K562 (cell line): Measurements from ENCODE around the gene PRKD2. TPM values are rescaled to one million over a fixed set of nuclear protein-coding genes. Genes with fewer than 3 reads are reported as not detected.

Experiments
- ATAC-seq: fragments of 200-7000 bp; cut with Tn5 transposase; 3 replicates; pipeline ENCODE4 v1.9.1; 2020; ENCODE audit warnings: moderate library complexity
- BruUV-seq: library from RNA; stranded (reverse); fragments of 400-500 nt; replicated peaks from 2 replicates; lab custom pipeline; 2021; lab: Mats Ljungman, UMichigan
- CTCF ChIA-PET: fragments of 300-600 bp; formaldehyde crosslinking; extraction: SDS; loops from one replicate; lab custom pipeline; 2021; ENCODE audit warnings: low intra/inter-chr PET ratio; lab: Yijun Ruan, JAX
- POLR2A ChIA-PET: fragments of 300-600, 350-650 bp; sonication (Branson Sonifier 250); formaldehyde crosslinking; extraction: SDS; loops from one replicate; lab custom pipeline; 2021; ENCODE audit warnings: antibody characterized with exemption, inconsistent platforms; lab: Yijun Ruan, JAX
- DNase-seq, 4 experiments: peaks; one replicate each; pipeline versions ENCODE4 v3.0.0 to v3.0.0-alpha.2; 2011 to 2018; ENCODE audit warnings: low spot score in 3 of 4, mixed read lengths in 3 of 4; ENCODE audit errors: extremely low read depth in 1 of 4
- FAIRE-seq: peaks from 2 replicates; lab custom pipeline; 2011; peaks lifted over from hg19 to GRCh38; lab: Jason Lieb, UNC
- H2AFZ ChIP-seq: 2 replicates; pipeline ENCODE4 v1.6.0; 2011; ENCODE audit warnings: low read depth, low read length, control low read depth, inconsistent platforms
- H3K27ac ChIP-seq: fragments of 200-600 bp; 3 replicates; pipeline ENCODE4 v1.8.0; 2011; ENCODE audit warnings: low read depth, mild to moderate bottlenecking, control low read depth, inconsistent platforms, low read length, moderate library complexity, mixed read lengths; ENCODE audit errors: extremely low read depth
- H3K27me3 ChIP-seq, 2 experiments: fragments of 300-600 bp in 1 of 2; 2 replicates in 1 of 2; 3 replicates in 1 of 2; pipeline versions ENCODE4 v1.6.0 to v1.8.0; 2011; ENCODE audit warnings: inconsistent platforms in 2 of 2, low read length in 2 of 2, mild to moderate bottlenecking in 1 of 2, mixed read lengths in 1 of 2, moderate library complexity in 1 of 2; ENCODE audit not compliant: control insufficient read depth in 2 of 2, insufficient read depth in 2 of 2
- H3K36me3 ChIP-seq: fragments of 300-600 bp; 3 replicates; pipeline ENCODE4 v1.8.0; 2011; ENCODE audit warnings: mild to moderate bottlenecking, low read length, inconsistent platforms; ENCODE audit not compliant: control insufficient read depth, insufficient read depth
- H3K4me1 ChIP-seq, 2 experiments: fragments of 200-600 bp in 1 of 2; replicated peaks in 1 of 2; 2 replicates in 1 of 2; 3 replicates in 1 of 2; pipeline versions ENCODE4 v1.5.1 to v1.8.0; 2011; ENCODE audit warnings: inconsistent platforms in 2 of 2, low read length in 2 of 2, mild to moderate bottlenecking in 1 of 2, mixed read lengths in 1 of 2, moderate library complexity in 1 of 2; ENCODE audit not compliant: control insufficient read depth in 2 of 2, insufficient read depth in 2 of 2
- H3K4me2 ChIP-seq: 2 replicates; pipeline ENCODE4 v1.6.1; 2011; ENCODE audit warnings: low read length, control low read depth, inconsistent platforms, mixed read lengths; ENCODE audit not compliant: insufficient read depth
- H3K4me3 ChIP-seq: fragments of 200-600 bp; sonication (generic), shearing (Covaris generic); 2 replicates; pipeline ENCODE4 v1.5.1; 2016; ENCODE audit warnings: control low read depth, inconsistent platforms
- H3K79me2 ChIP-seq: fragments of 200-600 bp; 3 replicates; pipeline ENCODE4 v1.8.0; 2011; ENCODE audit warnings: low read length, inconsistent platforms; ENCODE audit not compliant: control insufficient read depth, insufficient read depth
- H3K9ac ChIP-seq, 2 experiments: 2 replicates each; pipeline versions ENCODE4 v1.6.0 to v1.6.1; 2011; ENCODE audit warnings: low read depth in 2 of 2, low read length in 2 of 2, control low read depth in 1 of 2, inconsistent platforms in 1 of 2, mild to moderate bottlenecking in 1 of 2, mixed read lengths in 1 of 2; ENCODE audit not compliant: insufficient read depth in 1 of 2
- H3K9me1 ChIP-seq: one replicate; pipeline ENCODE4 v1.6.0; 2011; ENCODE audit warnings: inconsistent platforms, mild to moderate bottlenecking, low read length, moderate library complexity; ENCODE audit not compliant: control insufficient read depth, insufficient read depth
- H3K9me3 ChIP-seq: replicated peaks from 2 replicates; pipeline ENCODE4 v1.5.1; 2011; ENCODE audit warnings: low read depth, low read length, inconsistent platforms; ENCODE audit not compliant: control insufficient read depth, insufficient read depth
- H4K20me1 ChIP-seq: replicated peaks from 2 replicates; pipeline ENCODE4 v1.6.1; 2011; ENCODE audit warnings: low read length, inconsistent platforms, mixed read lengths; ENCODE audit not compliant: control insufficient read depth, insufficient read depth
- ADNP ChIP-seq: fragments of 200-800 bp; sonication (Bioruptor generic); IDR thresholded peaks from 2 replicates; pipeline ENCODE4 v1.6.1; 2016; ENCODE audit warnings: missing genetic modification characterization, missing compliant biosample characterization
- ARID2 ChIP-seq: fragments of 450-650 bp; IDR thresholded peaks from 2 replicates; pipeline ENCODE4 v1.6.1; 2017; ENCODE audit warnings: antibody characterized with exemption, mild to moderate bottlenecking
- ATF3 ChIP-seq, 2 experiments: fragments of 450-650 bp in 1 of 2; sonication (generic) in 1 of 2; formaldehyde crosslinking in 1 of 2; IDR thresholded peaks in 1 of 2; conservative IDR thresholded peaks in 1 of 2; 2 replicates each; pipeline versions ENCODE4 v1.6.1 to v1.8.1; 2016 to 2023; ENCODE audit warnings: mild to moderate bottlenecking in 2 of 2, moderate library complexity in 2 of 2, inconsistent platforms in 1 of 2, missing genetic modification reagents in 1 of 2
- BCOR ChIP-seq: fragments of 450-650 bp; IDR thresholded peaks from 2 replicates; pipeline ENCODE4 v1.6.1; 2016
- ETV1 ChIP-seq: fragments of 450-650 bp; conservative IDR thresholded peaks from 2 replicates; pipeline ENCODE4 v1.6.1; 2016; ENCODE audit warnings: missing genetic modification characterization, control low read depth, low read depth, missing compliant biosample characterization
- HMBOX1 ChIP-seq: sonication (generic); IDR thresholded peaks from 2 replicates; pipeline ENCODE4 v1.6.1; 2016
- JUN ChIP-seq, 2 experiments: sonication (generic) in 1 of 2; formaldehyde crosslinking in 1 of 2; IDR thresholded peaks; 2 replicates each; pipeline versions ENCODE4 v1.6.1 to v1.8.0; 2012 to 2022; ENCODE audit warnings: borderline replicate concordance in 2 of 2, mild to moderate bottlenecking in 2 of 2, improper control_type of control experiment in 1 of 2, low read depth in 1 of 2, low read length in 1 of 2, missing genetic modification reagents in 1 of 2
- KDM1A ChIP-seq, 2 experiments: fragments of 450-650 bp; IDR thresholded peaks; 2 replicates each; pipeline ENCODE4 v1.6.1; 2016; ENCODE audit warnings: mild to moderate bottlenecking in 2 of 2
- MCM7 ChIP-seq, 2 experiments: fragments of 450-650 bp; IDR thresholded peaks; 2 replicates each; pipeline ENCODE4 v1.6.1; 2016 to 2018
- RBM25 ChIP-seq: fragments of 200-400 bp; formaldehyde crosslinking; IDR thresholded peaks from 2 replicates; pipeline ENCODE4 v1.6.1; 2018; ENCODE audit warnings: low read length, low read depth, moderate library complexity; ENCODE audit not compliant: severe bottlenecking
- RFX7 ChIP-seq: fragments of 250-450 bp; sonication (Bioruptor Pico); IDR thresholded peaks from 2 replicates; pipeline ENCODE4 v1.5.1; 2021; ENCODE audit warnings: mild to moderate bottlenecking
- ZNF224 ChIP-seq: sonication (generic); formaldehyde crosslinking; IDR thresholded peaks from 2 replicates; pipeline ENCODE4 v1.8.0; 2022; ENCODE audit warnings: mild to moderate bottlenecking, missing genetic modification reagents
- ZNF740 ChIP-seq, 3 experiments: fragments of 200-800 bp in 1 of 3; sonication (Bioruptor generic) in 1 of 3; sonication (generic) in 1 of 3; formaldehyde crosslinking in 1 of 3; IDR thresholded peaks; 2 replicates each; pipeline versions ENCODE4 v1.6.1 to v1.8.0; 2016 to 2022; ENCODE audit warnings: mild to moderate bottlenecking in 2 of 3, missing compliant biosample characterization in 2 of 3, missing genetic modification characterization in 2 of 3, missing genetic modification reagents in 1 of 3
- WGBS: fragments of 100-300 bp; shearing (Covaris generic); methylation state at CpG from one replicate; pipeline ENCODE4 v1.1.6; 2016; ENCODE audit warnings: low coverage, mixed read lengths; ENCODE audit not compliant: insufficient coverage; ENCODE audit errors: missing lambda C conversion rate; 5-methylcytosine and 5-hydroxymethylcytosine counted together
- in situ Hi-C: fragments of 300-500 bp; cut with MboI; formaldehyde crosslinking; loops from 4 replicates; pipeline ENCODE4 v1.15.0; 2018; ENCODE audit warnings: inconsistent platforms, mixed read lengths
- intact Hi-C: fragments of 100-400 bp; cut with micrococcal nuclease; formaldehyde crosslinking; loops from 2 replicates; pipeline ENCODE4 v1.14.2; 2022
- polyA plus RNA-seq, 8 experiments: library from polyadenylated mRNA; depleted of rRNA in 4 of 8; stranded (reverse) in 5 of 8; unstranded in 3 of 8; fragments of >200 nt; fragmentation: Nextera tagmentation in 2 of 8; fragmentation: Illumina TruSeq in 1 of 8; extraction: Ambion mirVana in 2 of 8; extraction: Trizol in 1 of 8; gene quantifications; 2 replicates each; pipeline versions ENCODE4 v1.2.1 to v1.2.3, GENCODE V29; 2011 to 2014; ENCODE audit warnings: inconsistent platforms in 1 of 8, missing spikeins in 1 of 8
- total RNA-seq, 7 experiments: library from RNA; depleted of rRNA in 6 of 7; stranded (reverse); fragments of >200 nt in 6 of 7; fragmentation: Illumina TruSeq in 2 of 7; extraction: Trizol in 2 of 7; gene quantifications; 2 replicates each; pipeline versions ENCODE4 v1.2.1 to v1.2.3, GENCODE V29; 2011 to 2021; ENCODE audit warnings: low replicate concordance in 1 of 7
- TF ChIP-seq, protein P1 (sequence below): fragments of 250-450 bp; sonication (Bioruptor Pico); IDR thresholded peaks from 2 replicates; pipeline ENCODE4 v1.5.0; 2022; ENCODE audit warnings: mild to moderate bottlenecking

Gene PRKD2
- total and polyA plus RNA-seq, 9 of the 15 experiments (the other 6 are each of a cell fraction or from before 2014, with no cell fraction given): 1.8 to 60.0 (median 15.0) TPM

- TF ChIP-seq JUN (IDR thresholded peaks at IDR 0.05; ENCODE audit: borderline replicate concordance, low read depth, low read length) (0 out of 2 replicates have a peak, but pooled peaks have one; percentile 21), JUN (CRISPR knock-in tag; IDR thresholded peaks at IDR 0.05; ENCODE audit: borderline replicate concordance) (no peak), ATF3 (IDR thresholded peaks at IDR 0.05) (peak; percentile 87), ATF3 (CRISPR knock-in tag; conservative IDR thresholded peaks at IDR 0.05) (no peak), ZNF224 (CRISPR knock-in tag) (no peak), ETV1 (no peak), MCM7 (IDR thresholded peaks at IDR 0.05) (no peak), RFX7 (CRISPR knock-in tag) (no peak)
Measured at GRCh38 chr19:46692918-46693722, 23.8 kb downstream of the PRKD2 start (continued).

- in situ Hi-C loops: no loop called here
- Histone ChIP-seq H3K9me1 (no peaks in the 10 kb centered on the region), H3K4me3 (no peak overlapping the region), H3K27me3 (no peaks in the 10 kb centered on the region), H3K4me1 (peaks cover 2 to 10% of the 10 kb centered on the region in 2 experiments; a peak in 3 of 5 replicates), H3K4me2 (no peak overlapping the region), H3K9ac (no peak overlapping the region), H2AFZ (no peak overlapping the region), H3K27ac (no peak overlapping the region), H3K79me2 (peaks cover 10% of the 10 kb centered on the region; the same call in 2 of the 3 replicates), H4K20me1 (no peaks in the 10 kb centered on the region), H3K9me3 (no peaks in the 10 kb centered on the region), H3K36me3 (peaks cover 88% of the 10 kb centered on the region)
- no peak for ATAC-seq
- DNase-seq: no peak
- CTCF ChIA-PET: no interaction called here
- no peak for FAIRE-seq
- 100% methylated on average over 2 of the region's 2 CpGs for WGBS
- intact Hi-C loops: no loop called here
- BruUV-seq: no TSS peak
- POLR2A ChIA-PET: interaction anchor here (0.6 kb wide), 1 partner anchor 51 kb away, joined by 3 read pairs; no protein-coding TSS in a partner anchor
- TF ChIP-seq ZNF740 (CRISPR knock-in tag; IDR thresholded peaks at IDR 0.05) (no peak), ZNF740 (tag; IDR thresholded peaks at IDR 0.05) (no peak), ADNP (tag) (0 out of 2 replicates have a peak, but pooled peaks have one; percentile 42), ARID2 (no peak), HMBOX1 (no peak), KDM1A (IDR thresholded peaks at IDR 0.05) (peak in 1 of 2 experiments; percentile 19; a peak in 1 of 4 replicates), RBM25 (peak; percentile 76), BCOR (peak; percentile 68; the same call in 1 of the 2 replicates)
- TF ChIP-seq, protein P1, sequence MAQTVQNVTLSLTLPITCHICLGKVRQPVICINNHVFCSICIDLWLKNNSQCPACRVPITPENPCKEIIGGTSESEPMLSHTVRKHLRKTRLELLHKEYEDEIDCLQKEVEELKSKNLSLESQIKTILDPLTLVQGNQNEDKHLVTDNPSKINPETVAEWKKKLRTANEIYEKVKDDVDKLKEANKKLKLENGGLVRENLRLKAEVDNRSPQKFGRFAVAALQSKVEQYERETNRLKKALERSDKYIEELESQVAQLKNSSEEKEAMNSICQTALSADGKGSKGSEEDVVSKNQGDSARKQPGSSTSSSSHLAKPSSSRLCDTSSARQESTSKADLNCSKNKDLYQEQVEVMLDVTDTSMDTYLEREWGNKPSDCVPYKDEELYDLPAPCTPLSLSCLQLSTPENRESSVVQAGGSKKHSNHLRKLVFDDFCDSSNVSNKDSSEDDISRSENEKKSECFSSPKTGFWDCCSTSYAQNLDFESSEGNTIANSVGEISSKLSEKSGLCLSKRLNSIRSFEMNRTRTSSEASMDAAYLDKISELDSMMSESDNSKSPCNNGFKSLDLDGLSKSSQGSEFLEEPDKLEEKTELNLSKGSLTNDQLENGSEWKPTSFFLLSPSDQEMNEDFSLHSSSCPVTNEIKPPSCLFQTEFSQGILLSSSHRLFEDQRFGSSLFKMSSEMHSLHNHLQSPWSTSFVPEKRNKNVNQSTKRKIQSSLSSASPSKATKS (CRISPR knock-in tag): no peak
Measured at GRCh38 chr19:46691948-46692347, 25.0 kb downstream of the PRKD2 start.
